H9 (cell line): Measurements from ENCODE around the gene ILK. TPM values are rescaled to one million over a fixed set of nuclear protein-coding genes. Genes with fewer than 3 reads are reported as not detected.

Experiments
- DNase-seq: peaks from one replicate; pipeline ENCODE4 v3.0.0-alpha.2; 2017
- H2AFZ ChIP-seq: one replicate; pipeline ENCODE4 v1.6.1; 2013; ENCODE audit warnings: mild to moderate bottlenecking, low read length, control low read depth, moderate library complexity
- H2AK5ac ChIP-seq: 2 replicates; pipeline ENCODE4 v1.6.1; 2013; ENCODE audit warnings: low read length, control low read depth, mixed read lengths; ENCODE audit not compliant: insufficient read length
- H2BK120ac ChIP-seq: one replicate; pipeline ENCODE4 v1.6.1; 2013; ENCODE audit warnings: low read depth, mild to moderate bottlenecking, low read length, control low read depth, inconsistent platforms; ENCODE audit not compliant: poor library complexity, severe bottlenecking
- H2BK12ac ChIP-seq: 2 replicates; pipeline ENCODE4 v1.6.1; 2013; ENCODE audit warnings: low read length, control low read depth, mixed read lengths, low read depth; ENCODE audit not compliant: insufficient read length
- H2BK15ac ChIP-seq: 2 replicates; pipeline ENCODE4 v1.6.1; 2013; ENCODE audit warnings: low read depth, low read length, control low read depth
- H2BK20ac ChIP-seq: one replicate; pipeline ENCODE4 v1.6.1; 2013; ENCODE audit warnings: low read depth, mild to moderate bottlenecking, low read length, control low read depth, inconsistent platforms; ENCODE audit not compliant: poor library complexity, severe bottlenecking
- H2BK5ac ChIP-seq: 2 replicates; pipeline ENCODE4 v1.6.1; 2013; ENCODE audit warnings: low read length, control low read depth, mixed read lengths; ENCODE audit not compliant: insufficient read length
- H3K14ac ChIP-seq: 2 replicates; pipeline ENCODE4 v1.6.1; 2013; ENCODE audit warnings: low read length, control low read depth; ENCODE audit not compliant: insufficient read depth
- H3K18ac ChIP-seq: 2 replicates; pipeline ENCODE4 v1.6.1; 2013; ENCODE audit warnings: low read depth, mild to moderate bottlenecking, mixed read lengths, low read length, control low read depth; ENCODE audit not compliant: insufficient read length
- H3K23ac ChIP-seq: 2 replicates; pipeline ENCODE4 v1.6.1; 2013; ENCODE audit warnings: low read length, control low read depth, mixed read lengths, low read depth; ENCODE audit not compliant: insufficient read length
- H3K23me2 ChIP-seq: 2 replicates; pipeline ENCODE4 v1.6.1; 2013; ENCODE audit warnings: low read depth, mild to moderate bottlenecking, mixed read lengths, low read length, control low read depth; ENCODE audit not compliant: insufficient read length, poor library complexity, severe bottlenecking
- H3K27ac ChIP-seq: 2 replicates; pipeline ENCODE4 v1.5.1; 2013; ENCODE audit warnings: low read length, control low read depth, mixed read lengths, low read depth; ENCODE audit not compliant: insufficient read length
- H3K27me3 ChIP-seq: 2 replicates; pipeline ENCODE4 v1.6.1; 2013; ENCODE audit warnings: low read length, control low read depth, inconsistent platforms; ENCODE audit not compliant: insufficient read depth
- H3K4ac ChIP-seq: 2 replicates; pipeline ENCODE4 v1.6.1; 2013; ENCODE audit warnings: low read depth, mild to moderate bottlenecking, control low read depth, inconsistent platforms, low read length, moderate library complexity
- H3K4me1 ChIP-seq: 2 replicates; pipeline ENCODE4 v1.6.1; 2013; ENCODE audit warnings: low read length, control low read depth, inconsistent platforms; ENCODE audit not compliant: insufficient read depth
- H3K4me2 ChIP-seq: 2 replicates; pipeline ENCODE4 v1.6.1; 2013; ENCODE audit warnings: low read length, control low read depth, mixed read lengths; ENCODE audit not compliant: insufficient read length, insufficient read depth
- H3K56ac ChIP-seq: 2 replicates; pipeline ENCODE4 v1.6.1; 2013; ENCODE audit warnings: low read depth, mild to moderate bottlenecking, mixed read lengths, low read length, control low read depth; ENCODE audit not compliant: insufficient read length
- H3K79me1 ChIP-seq: 2 replicates; pipeline ENCODE4 v1.6.1; 2013; ENCODE audit warnings: low read depth, mild to moderate bottlenecking, moderate library complexity, low read length, control low read depth, inconsistent platforms; ENCODE audit not compliant: insufficient read depth, poor library complexity, severe bottlenecking
- H3K79me2 ChIP-seq: 2 replicates; pipeline ENCODE4 v1.6.1; 2013; ENCODE audit warnings: low read length, control low read depth, inconsistent platforms; ENCODE audit not compliant: insufficient read depth
- H3K9ac ChIP-seq: 2 replicates; pipeline ENCODE4 v1.6.1; 2013; ENCODE audit warnings: low read length, control low read depth, mixed read lengths; ENCODE audit not compliant: insufficient read length; ENCODE audit errors: extremely low read depth
- H3K9me3 ChIP-seq: one replicate; pipeline ENCODE4 v1.6.1; 2013; ENCODE audit warnings: low read depth, low read length, inconsistent platforms; ENCODE audit not compliant: control insufficient read depth
- H3T11ph ChIP-seq: one replicate; pipeline ENCODE4 v1.6.1; 2013; ENCODE audit warnings: mild to moderate bottlenecking, low read length, control low read depth, inconsistent platforms
- H4K20me1 ChIP-seq: one replicate; pipeline ENCODE4 v1.6.1; 2013; ENCODE audit not compliant: control insufficient read depth, insufficient read length, insufficient read depth
- H4K5ac ChIP-seq: 2 replicates; pipeline ENCODE4 v1.6.1; 2013; ENCODE audit warnings: low read depth, mild to moderate bottlenecking, mixed read lengths, low read length, control low read depth; ENCODE audit not compliant: insufficient read length
- H4K8ac ChIP-seq: replicated peaks from 2 replicates; pipeline ENCODE4 v1.6.1; 2013; ENCODE audit warnings: low read length, control low read depth, mixed read lengths, low read depth; ENCODE audit not compliant: insufficient read length
- H4K91ac ChIP-seq: 2 replicates; pipeline ENCODE4 v1.6.1; 2013; ENCODE audit warnings: low read depth, mild to moderate bottlenecking, moderate library complexity, mixed read lengths, low read length, control low read depth; ENCODE audit not compliant: insufficient read length
- H3K27ac Mint-ChIP-seq, 3 experiments: 2 replicates in 2 of 3; 3 replicates in 1 of 3; pipeline ENCODE4 v1.8.0; 2020 to 2021; ENCODE audit warnings: mixed read lengths in 3 of 3, mild to moderate bottlenecking in 1 of 3, moderate library complexity in 1 of 3
- H3K27me3 Mint-ChIP-seq: 2 replicates; pipeline ENCODE4 v1.8.0; 2021; ENCODE audit warnings: low read depth, mild to moderate bottlenecking, moderate library complexity, mixed read lengths
- H3K36me3 Mint-ChIP-seq, 3 experiments: 2 replicates in 2 of 3; 3 replicates in 1 of 3; pipeline ENCODE4 v1.8.0; 2020 to 2021; ENCODE audit warnings: low read depth in 3 of 3, mixed read lengths in 3 of 3; ENCODE audit not compliant: insufficient read depth in 1 of 3
- H3K4me1 Mint-ChIP-seq, 2 experiments: 2 replicates each; pipeline ENCODE4 v1.8.0; 2020; ENCODE audit warnings: mixed read lengths in 2 of 2
- H3K4me3 Mint-ChIP-seq, 2 experiments: 2 replicates in 1 of 2; 3 replicates in 1 of 2; pipeline ENCODE4 v1.8.0; 2020 to 2021; ENCODE audit warnings: mild to moderate bottlenecking in 2 of 2, mixed read lengths in 2 of 2, moderate library complexity in 1 of 2
- H3K9me3 Mint-ChIP-seq, 2 experiments: 2 replicates in 1 of 2; 3 replicates in 1 of 2; pipeline ENCODE4 v1.8.0; 2020; ENCODE audit warnings: mild to moderate bottlenecking in 2 of 2, mixed read lengths in 2 of 2, moderate library complexity in 1 of 2
- CTCF ChIP-seq: fragments of 200-600 bp; sonication (generic); conservative IDR thresholded peaks from 3 replicates; pipeline ENCODE4 v1.8.0; 2021; ENCODE audit warnings: antibody characterized with exemption, mild to moderate bottlenecking
- WGBS: extraction: QIAGEN DNeasy Blood & Tissue Kit; methylation state at CpG from one replicate; pipeline ENCODE4 v1.1.7; 2013; ENCODE audit warnings: missing lambda C conversion rate, low lambda C conversion rate, mixed read lengths; ENCODE audit not compliant: insufficient read length; ENCODE audit errors: extremely low coverage; 5-methylcytosine and 5-hydroxymethylcytosine counted together
- total RNA-seq: library from RNA; stranded (reverse); gene quantifications from 2 replicates; pipeline ENCODE4 v1.2.1, GENCODE V29; 2021

The ILK gene
- total RNA-seq, 1 experiment from 2014 or later: 100 TPM

- Histone ChIP-seq H3K56ac (no peak overlapping the region), H3K18ac (peak overlapping the region; percentile 86), H2BK15ac (no peak overlapping the region), H4K8ac (no peak overlapping the region), H3K4me2 (peak overlapping the region; percentile 88), H3K9me3 (no peaks in the 10 kb centered on the region), H2BK12ac (no peak overlapping the region), H4K5ac (no peak overlapping the region), H2BK5ac (peak overlapping the region; percentile 25), H2AFZ (no peak overlapping the region), H3K4ac (no peak overlapping the region; the same call in 1 of the 2 replicates), H3K27ac (no peak overlapping the region), H2BK120ac (no peak overlapping the region), H3K14ac (peak overlapping the region; percentile 91; the same call in 1 of the 2 replicates), H2AK5ac (no peak overlapping the region), H3K79me1 (no peaks in the 10 kb centered on the region), H3K23me2 (peaks cover 15% of the 10 kb centered on the region), H3K27me3 (no peaks in the 10 kb centered on the region), H3K79me2 (peaks cover 7% of the 10 kb centered on the region; the same call in 1 of the 2 replicates), H2BK20ac (no peak overlapping the region), H3K23ac (no peak overlapping the region), H4K91ac (no peak overlapping the region), H3K9ac (peak overlapping the region; percentile 95), H4K20me1 (no peaks in the 10 kb centered on the region), H3T11ph (no peak overlapping the region), H3K4me1 (peaks cover 3% of the 10 kb centered on the region; the same call in 1 of the 2 replicates)
- no peaks in the 10 kb centered on the region; the same call in 1 of the 2 replicates for H3K27me3 Mint-ChIP-seq
- H3K4me3 Mint-ChIP-seq: no peak overlapping the region
- no peak overlapping the region for H3K27ac Mint-ChIP-seq
- WGBS: no CpG with 5 or more reads among the region's 20 CpGs
- peaks cover 15 to 16% of the 10 kb centered on the region in 2 experiments for H3K4me1 Mint-ChIP-seq
- H3K9me3 Mint-ChIP-seq: no peaks in the 10 kb centered on the region
- TF ChIP-seq CTCF: 0 out of 3 replicates have a peak, but pooled peaks have one; percentile 8
- DNase-seq: peak; percentile 49
- H3K36me3 Mint-ChIP-seq: peaks cover 15 to 49% (median 39%) of the 10 kb centered on the region in 3 experiments; a peak in 6 of 7 replicates
Observed at GRCh38 chr11:6604081-6604626, 580 bp downstream of the ILK start.
